NCI-H1694 (cell line): Measurements from ENCODE around the gene STX2.
A peak's percentile ranks its signal among the peaks of the same experiment; 100 is the strongest.
"Not testable (repeated sequence)": the region's sequence is repeated elsewhere in the genome, so short reads cannot be mapped to it uniquely, and the experiment has no call there.

Experiments used
- DNase-seq: peaks from one replicate; lab custom pipeline; 2025; lab: John Stamatoyannopoulos, UW

The STX2 gene

GRCh38 chr12:130799051-130799450, 40.0 kb downstream of the STX2 start:
- DNase-seq, result no peak

GRCh38 chr12:130796985-130797686, 41.9 kb downstream of the STX2 start:
- no peak for DNase-seq

GRCh38 chr12:130795906-130796305, 43.1 kb downstream of the STX2 start:
- no peak for DNase-seq

GRCh38 chr12:130793554-130793849, 45.5 kb downstream of the STX2 start:
- no peak for DNase-seq

DNA sequence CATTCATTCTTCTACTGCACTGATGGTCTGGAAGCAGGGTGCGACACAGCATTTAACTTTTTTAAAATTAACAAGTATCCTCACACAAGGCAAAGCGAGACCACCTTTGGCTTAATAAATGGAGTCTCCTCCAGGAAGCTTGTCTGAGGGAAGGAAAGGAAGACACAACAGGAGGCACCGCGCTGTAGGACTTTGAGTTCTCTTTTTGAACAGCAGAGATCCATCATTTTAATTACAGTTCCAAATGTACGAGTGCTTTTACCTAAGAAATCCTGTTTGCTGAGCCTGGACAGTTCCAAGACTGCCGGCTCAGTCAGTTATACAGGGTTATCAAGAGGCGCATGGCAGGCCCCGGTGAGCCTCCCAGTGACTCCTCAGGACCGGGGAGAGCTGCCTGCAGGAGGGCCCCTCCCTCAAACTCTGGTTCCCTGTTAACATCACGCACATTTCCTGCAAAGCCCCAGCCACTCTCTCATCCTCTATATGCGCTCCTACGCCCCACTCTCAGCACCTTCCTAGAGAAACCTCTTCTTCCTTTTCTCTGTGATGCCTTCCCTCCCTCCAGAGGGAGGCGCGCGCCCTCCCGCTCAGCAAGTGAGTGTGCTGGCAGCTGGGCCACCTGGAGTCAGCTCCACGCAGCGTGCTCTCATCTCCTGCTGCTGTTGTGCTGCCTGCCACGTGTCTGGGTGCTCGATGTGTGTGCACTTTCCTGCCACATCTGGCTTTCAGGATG, 46.1 kb downstream of the STX2 start:
- no peak for DNase-seq

- no peak for DNase-seq
These were observed 47.4 kb downstream of the STX2 start for GRCh38 chr12:130791629-130792028.

DNA sequence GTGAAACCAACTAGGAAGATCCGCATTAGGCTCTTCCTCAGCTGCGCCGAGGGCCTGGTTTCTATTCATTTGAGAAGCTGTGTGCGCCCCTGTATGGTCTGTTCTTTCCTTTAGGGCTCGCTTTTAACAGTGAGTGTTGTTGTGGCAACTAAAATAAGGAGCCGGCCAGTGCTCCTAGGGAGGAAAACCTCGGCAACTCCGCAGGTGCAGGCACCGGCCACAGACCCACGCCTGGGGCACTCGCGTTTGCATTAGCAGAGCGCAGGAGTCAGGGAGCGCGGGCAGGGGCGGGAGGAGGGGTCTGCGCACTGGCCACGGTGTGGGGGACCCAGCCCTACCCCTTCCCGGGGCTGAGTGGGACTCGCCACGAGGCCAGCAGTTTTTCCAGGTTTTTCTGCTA, 50.5 kb downstream of the STX2 start:
- DNase-seq, result no peak

- DNase-seq, result no peak
These were observed 51.3 kb downstream of the STX2 start for GRCh38 chr12:130787445-130788410.

DNA sequence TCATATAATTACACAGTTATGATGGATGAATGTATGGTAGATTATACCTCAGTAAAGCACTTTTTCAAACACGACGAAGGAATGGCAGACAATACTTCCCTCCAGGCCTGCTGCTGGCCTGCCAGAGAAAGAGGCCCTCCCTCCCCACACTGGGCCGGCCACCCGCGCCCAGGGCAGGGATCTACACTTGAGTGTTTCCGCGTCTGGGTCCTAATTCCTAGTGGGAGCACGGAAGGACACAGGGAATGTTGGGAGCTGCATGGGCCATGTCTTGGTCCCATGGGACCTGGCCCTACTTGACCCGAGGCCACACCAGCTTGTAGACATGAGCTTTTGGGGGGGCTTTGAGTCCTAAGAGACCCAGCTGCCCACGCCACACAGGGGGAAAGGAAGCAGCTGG, 52.0 kb downstream of the STX2 start:
- no peak for DNase-seq

- DNase-seq, result no peak
These were observed 55.8 kb downstream of the STX2 start for GRCh38 chr12:130783110-130783715.

DNA sequence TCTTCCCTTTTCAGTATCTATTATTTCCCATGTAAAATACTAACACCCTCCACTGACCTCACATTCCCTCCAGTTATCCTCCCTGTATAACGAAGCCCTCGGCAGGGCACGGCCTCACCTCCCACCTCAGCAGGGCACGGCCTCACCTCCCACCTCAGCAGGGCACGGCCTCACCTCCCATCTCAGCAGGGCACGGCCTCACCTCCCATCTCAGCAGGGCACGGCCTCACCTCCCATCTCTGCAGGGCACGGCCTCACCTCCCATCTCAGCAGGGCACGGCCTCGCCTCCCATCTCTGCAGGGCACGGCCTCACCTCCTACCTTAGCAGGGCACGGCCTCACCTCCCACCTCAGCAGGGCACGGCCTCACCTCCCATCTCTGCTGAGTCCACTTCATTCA, 56.8 kb downstream of the STX2 start:
- not testable (repeated sequence) for DNase-seq

- DNase-seq, result no peak
These were observed 58.0 kb downstream of the STX2 start for GRCh38 chr12:130780880-130781575.

- no peak for DNase-seq
These were observed 58.7 kb downstream of the STX2 start for GRCh38 chr12:130780325-130780724.

DNA sequence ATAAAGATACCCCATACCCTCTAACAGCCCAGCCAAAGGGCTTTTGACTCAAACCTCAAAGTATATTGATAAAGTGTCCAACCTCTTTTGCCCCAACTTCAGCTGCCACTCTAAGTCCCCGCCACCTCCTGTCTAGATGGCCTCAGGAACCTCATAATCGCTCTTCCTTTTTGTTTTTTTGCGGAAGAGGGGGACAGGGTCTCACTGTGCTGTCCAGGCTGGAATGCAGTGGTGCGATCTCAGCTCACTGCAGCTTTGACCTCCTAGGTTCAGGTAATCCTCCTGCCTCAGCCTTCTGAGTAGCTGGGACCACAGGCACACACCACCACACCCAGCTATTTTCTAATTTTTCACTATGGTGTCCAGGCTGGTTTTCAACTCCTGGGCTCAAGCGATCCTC, 60.3 kb downstream of the STX2 start:
- no peak for DNase-seq

- DNase-seq, result no peak
These were observed 62.2 kb downstream of the STX2 start for GRCh38 chr12:130776857-130777339.

GRCh38 chr12:130775953-130776856, 62.8 kb downstream of the STX2 start:
- no peak for DNase-seq

GRCh38 chr12:130770413-130771028, 68.5 kb downstream of the STX2 start:
- DNase-seq, result no peak

- no peak for DNase-seq
These were observed 70.9 kb downstream of the STX2 start for GRCh38 chr12:130768120-130768519.

DNA sequence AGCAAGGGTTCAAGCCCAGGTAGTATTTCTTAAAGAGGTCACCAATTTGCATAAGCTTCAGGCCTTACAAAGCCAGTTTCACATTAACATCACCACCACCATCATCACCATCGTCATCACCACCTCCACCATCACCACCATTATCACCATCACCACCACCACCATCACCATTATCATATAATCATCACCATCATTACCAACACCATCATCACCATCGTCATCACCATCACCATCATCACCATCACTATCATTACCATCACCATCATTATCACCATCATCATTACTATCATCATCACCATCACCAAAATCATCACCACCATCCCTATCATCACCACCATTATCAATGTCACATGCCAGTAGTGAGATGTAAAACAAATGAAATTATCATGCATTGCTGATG, 72.6 kb downstream of the STX2 start:
- no peak for DNase-seq

- peak; percentile 3 for DNase-seq
These were observed 73.8 kb downstream of the STX2 start for GRCh38 chr12:130765186-130765659.
